ENCODE results near the gene ZNF195.
"Not testable (repeated sequence)": the region's sequence is repeated elsewhere in the genome, so short reads cannot be mapped to it uniquely, and the experiment has no call there.

ZNF195 gene

GRCh38 chr11:3338569-3339339, 40.2 kb downstream of the ZNF195 start:
- no peak for DNase-seq
- Histone ChIP-seq H3K27me3 (replicated peaks; ENCODE audit: control insufficient read depth, insufficient read depth, low read length, poor library complexity, severe bottlenecking) (no peaks in the 10 kb centered on the region), H3K36me3 (ENCODE audit: control insufficient read depth, insufficient read depth, low read length) (no peaks in the 10 kb centered on the region), H3K9me3 (ENCODE audit: control insufficient read depth, low read length) (no peaks in the 10 kb centered on the region), H3K4me3 (ENCODE audit: insufficient read depth, low read depth, low read length, poor library complexity, severe bottlenecking) (no peak overlapping the region), H3K4me1 (ENCODE audit: control insufficient read depth, insufficient read depth, low read length, poor library complexity, severe bottlenecking) (no peaks in the 10 kb centered on the region), H3K27ac (ENCODE audit: insufficient read depth, low read length, poor library complexity, severe bottlenecking) (no peak overlapping the region)

GRCh38 chr11:3336420-3336819, 42.5 kb downstream of the ZNF195 start:
- H3K9me3 ChIP-seq (ENCODE audit: control insufficient read depth, low read length); H3K36me3 ChIP-seq (ENCODE audit: control insufficient read depth, insufficient read depth, low read length); H3K27me3 ChIP-seq (replicated peaks; ENCODE audit: control insufficient read depth, insufficient read depth, low read length, poor library complexity, severe bottlenecking); DNase-seq; H3K4me1 ChIP-seq (ENCODE audit: control insufficient read depth, insufficient read depth, low read length, poor library complexity, severe bottlenecking); H3K27ac ChIP-seq (ENCODE audit: insufficient read depth, low read length, poor library complexity, severe bottlenecking); H3K4me3 ChIP-seq (ENCODE audit: insufficient read depth, low read depth, low read length, poor library complexity, severe bottlenecking): not testable (repeated sequence)

- H3K4me3 ChIP-seq (ENCODE audit: insufficient read depth, low read depth, low read length, poor library complexity, severe bottlenecking); H3K27me3 ChIP-seq (replicated peaks; ENCODE audit: control insufficient read depth, insufficient read depth, low read length, poor library complexity, severe bottlenecking); H3K36me3 ChIP-seq (ENCODE audit: control insufficient read depth, insufficient read depth, low read length); H3K27ac ChIP-seq (ENCODE audit: insufficient read depth, low read length, poor library complexity, severe bottlenecking); DNase-seq; H3K4me1 ChIP-seq (ENCODE audit: control insufficient read depth, insufficient read depth, low read length, poor library complexity, severe bottlenecking); H3K9me3 ChIP-seq (ENCODE audit: control insufficient read depth, low read length): not testable (repeated sequence)
These were observed 45.8 kb downstream of the ZNF195 start for GRCh38 chr11:3333157-3333556.

GRCh38 chr11:3331078-3331477, 47.9 kb downstream of the ZNF195 start:
- H3K27ac ChIP-seq (ENCODE audit: insufficient read depth, low read length, poor library complexity, severe bottlenecking); H3K27me3 ChIP-seq (replicated peaks; ENCODE audit: control insufficient read depth, insufficient read depth, low read length, poor library complexity, severe bottlenecking); H3K9me3 ChIP-seq (ENCODE audit: control insufficient read depth, low read length); H3K36me3 ChIP-seq (ENCODE audit: control insufficient read depth, insufficient read depth, low read length); H3K4me3 ChIP-seq (ENCODE audit: insufficient read depth, low read depth, low read length, poor library complexity, severe bottlenecking); DNase-seq; H3K4me1 ChIP-seq (ENCODE audit: control insufficient read depth, insufficient read depth, low read length, poor library complexity, severe bottlenecking): not testable (repeated sequence)

GRCh38 chr11:3330064-3330463, 48.9 kb downstream of the ZNF195 start:
- H3K27ac ChIP-seq (ENCODE audit: insufficient read depth, low read length, poor library complexity, severe bottlenecking); H3K36me3 ChIP-seq (ENCODE audit: control insufficient read depth, insufficient read depth, low read length); H3K27me3 ChIP-seq (replicated peaks; ENCODE audit: control insufficient read depth, insufficient read depth, low read length, poor library complexity, severe bottlenecking); DNase-seq; H3K9me3 ChIP-seq (ENCODE audit: control insufficient read depth, low read length); H3K4me1 ChIP-seq (ENCODE audit: control insufficient read depth, insufficient read depth, low read length, poor library complexity, severe bottlenecking); H3K4me3 ChIP-seq (ENCODE audit: insufficient read depth, low read depth, low read length, poor library complexity, severe bottlenecking): not testable (repeated sequence)

- not testable (repeated sequence) for H3K27ac ChIP-seq (ENCODE audit: insufficient read depth, low read length, poor library complexity, severe bottlenecking)
These were observed 50.4 kb downstream of the ZNF195 start for GRCh38 chr11:3328503-3328902.

GRCh38 chr11:3326450-3326849, 52.5 kb downstream of the ZNF195 start:
- H3K27ac ChIP-seq (ENCODE audit: insufficient read depth, low read length, poor library complexity, severe bottlenecking); H3K4me1 ChIP-seq (ENCODE audit: control insufficient read depth, insufficient read depth, low read length, poor library complexity, severe bottlenecking); H3K27me3 ChIP-seq (replicated peaks; ENCODE audit: control insufficient read depth, insufficient read depth, low read length, poor library complexity, severe bottlenecking); H3K4me3 ChIP-seq (ENCODE audit: insufficient read depth, low read depth, low read length, poor library complexity, severe bottlenecking); H3K36me3 ChIP-seq (ENCODE audit: control insufficient read depth, insufficient read depth, low read length); DNase-seq; H3K9me3 ChIP-seq (ENCODE audit: control insufficient read depth, low read length): not testable (repeated sequence)

More at GRCh38 chr11:3328503-3328902, 50.4 kb downstream of the ZNF195 start:
- not testable (repeated sequence) for H3K4me1 ChIP-seq (ENCODE audit: control insufficient read depth, insufficient read depth, low read length, poor library complexity, severe bottlenecking); H3K36me3 ChIP-seq (ENCODE audit: control insufficient read depth, insufficient read depth, low read length); H3K4me3 ChIP-seq (ENCODE audit: insufficient read depth, low read depth, low read length, poor library complexity, severe bottlenecking); H3K9me3 ChIP-seq (ENCODE audit: control insufficient read depth, low read length); DNase-seq; H3K27me3 ChIP-seq (replicated peaks; ENCODE audit: control insufficient read depth, insufficient read depth, low read length, poor library complexity, severe bottlenecking)

- H3K9me3 ChIP-seq (ENCODE audit: control insufficient read depth, low read length); DNase-seq; H3K27me3 ChIP-seq (replicated peaks; ENCODE audit: control insufficient read depth, insufficient read depth, low read length, poor library complexity, severe bottlenecking): not testable (repeated sequence)
These were observed 54.2 kb downstream of the ZNF195 start for GRCh38 chr11:3324724-3325123.

More at GRCh38 chr11:3324724-3325123, 54.2 kb downstream of the ZNF195 start:
- H3K36me3 ChIP-seq (ENCODE audit: control insufficient read depth, insufficient read depth, low read length); H3K4me3 ChIP-seq (ENCODE audit: insufficient read depth, low read depth, low read length, poor library complexity, severe bottlenecking); H3K27ac ChIP-seq (ENCODE audit: insufficient read depth, low read length, poor library complexity, severe bottlenecking); H3K4me1 ChIP-seq (ENCODE audit: control insufficient read depth, insufficient read depth, low read length, poor library complexity, severe bottlenecking): not testable (repeated sequence)

All from effector memory CD4-positive, alpha-beta T cell (primary cell).